Trophoblast cell (in vitro differentiated cells and primary cell): ENCODE data around the gene MYCBP2.

ENCODE experiments used
- DNase-seq, 2 donors: peaks; one replicate each; pipeline ENCODE4 v3.0.0-alpha.2; 2016
- H2AFZ ChIP-seq: 2 replicates; pipeline ENCODE4 v1.6.1; 2013; ENCODE audit warnings: low read length, moderate library complexity, mild to moderate bottlenecking; ENCODE audit not compliant: insufficient read depth, poor library complexity
- H2AK5ac ChIP-seq: 2 replicates; pipeline ENCODE4 v1.6.1; 2013; ENCODE audit warnings: mild to moderate bottlenecking, low read length
- H2BK120ac ChIP-seq: 2 replicates; pipeline ENCODE4 v1.6.1; 2013; ENCODE audit warnings: low read length, mild to moderate bottlenecking, moderate library complexity; ENCODE audit not compliant: insufficient read depth, poor library complexity
- H2BK12ac ChIP-seq: 2 replicates; pipeline ENCODE4 v1.6.1; 2013; ENCODE audit warnings: mild to moderate bottlenecking, low read length, moderate library complexity
- H2BK5ac ChIP-seq: 2 replicates; pipeline ENCODE4 v1.6.1; 2013; ENCODE audit warnings: low read length, low read depth, moderate library complexity, mild to moderate bottlenecking; ENCODE audit not compliant: poor library complexity
- H3K14ac ChIP-seq: 2 replicates; pipeline ENCODE4 v1.6.1; 2013; ENCODE audit warnings: mild to moderate bottlenecking, low read length
- H3K18ac ChIP-seq: 2 replicates; pipeline ENCODE4 v1.6.1; 2013; ENCODE audit warnings: mild to moderate bottlenecking, low read length
- H3K23ac ChIP-seq: 2 replicates; pipeline ENCODE4 v1.6.1; 2013; ENCODE audit warnings: low read length
- H3K27ac ChIP-seq: 2 replicates; pipeline ENCODE4 v1.5.1; 2013; ENCODE audit warnings: low read depth, mild to moderate bottlenecking, inconsistent platforms, low read length, moderate library complexity
- H3K27me3 ChIP-seq: 2 replicates; pipeline ENCODE4 v1.6.1; 2013; ENCODE audit warnings: inconsistent platforms, mild to moderate bottlenecking, low read length, moderate library complexity; ENCODE audit not compliant: insufficient read depth
- H3K36me3 ChIP-seq, 2 experiments: 1 replicate in 1 of 2; 2 replicates in 1 of 2; pipeline ENCODE4 v1.6.1; 2013; ENCODE audit warnings: low read length in 2 of 2, mild to moderate bottlenecking in 2 of 2, moderate library complexity in 1 of 2; ENCODE audit not compliant: insufficient read depth in 2 of 2, control insufficient read depth in 1 of 2
- H3K4ac ChIP-seq: 2 replicates; pipeline ENCODE4 v1.6.1; 2013; ENCODE audit warnings: low read depth, mild to moderate bottlenecking, low read length, moderate library complexity
- H3K4me1 ChIP-seq, 2 experiments: 1 replicate in 1 of 2; 2 replicates in 1 of 2; pipeline ENCODE4 v1.6.1; 2013; ENCODE audit warnings: low read length in 2 of 2, mild to moderate bottlenecking in 2 of 2, moderate library complexity in 1 of 2; ENCODE audit not compliant: insufficient read depth in 2 of 2, control insufficient read depth in 1 of 2
- H3K4me2 ChIP-seq: 2 replicates; pipeline ENCODE4 v1.6.1; 2013; ENCODE audit warnings: inconsistent platforms, mild to moderate bottlenecking, low read length, moderate library complexity
- H3K4me3 ChIP-seq: 2 replicates; pipeline ENCODE4 v1.5.1; 2013; ENCODE audit warnings: mild to moderate bottlenecking, low read depth, low read length, inconsistent platforms
- H3K79me1 ChIP-seq: one replicate; pipeline ENCODE4 v1.6.1; 2013; ENCODE audit warnings: low read length
- H3K79me2 ChIP-seq: 2 replicates; pipeline ENCODE4 v1.6.1; 2013; ENCODE audit warnings: low read length, mild to moderate bottlenecking; ENCODE audit not compliant: control insufficient read depth, insufficient read depth, poor library complexity
- H3K9ac ChIP-seq: 2 replicates; pipeline ENCODE4 v1.6.1; 2013; ENCODE audit warnings: mild to moderate bottlenecking, low read length
- H3K9me3 ChIP-seq: 2 replicates; pipeline ENCODE4 v1.6.1; 2013; ENCODE audit warnings: low read depth, mild to moderate bottlenecking, control low read depth, inconsistent platforms, low read length; ENCODE audit not compliant: insufficient read depth
- H4K12ac ChIP-seq: 2 replicates; pipeline ENCODE4 v1.6.1; 2013; ENCODE audit warnings: low read depth, mild to moderate bottlenecking, low read length, moderate library complexity
- H4K8ac ChIP-seq: 2 replicates; pipeline ENCODE4 v1.6.1; 2013; ENCODE audit warnings: low read depth, mild to moderate bottlenecking, low read length, moderate library complexity
- H4K91ac ChIP-seq: one replicate; pipeline ENCODE4 v1.6.1; 2013; ENCODE audit warnings: low read depth, mild to moderate bottlenecking, low read length, moderate library complexity
- WGBS: extraction: QIAGEN DNeasy Blood & Tissue Kit; methylation state at CpG from one replicate; pipeline ENCODE4 v1.1.7; 2013; ENCODE audit warnings: missing lambda C conversion rate; ENCODE audit not compliant: insufficient read length, insufficient coverage; ENCODE audit errors: extremely low coverage; 5-methylcytosine and 5-hydroxymethylcytosine counted together

MYCBP2 gene

DNA sequence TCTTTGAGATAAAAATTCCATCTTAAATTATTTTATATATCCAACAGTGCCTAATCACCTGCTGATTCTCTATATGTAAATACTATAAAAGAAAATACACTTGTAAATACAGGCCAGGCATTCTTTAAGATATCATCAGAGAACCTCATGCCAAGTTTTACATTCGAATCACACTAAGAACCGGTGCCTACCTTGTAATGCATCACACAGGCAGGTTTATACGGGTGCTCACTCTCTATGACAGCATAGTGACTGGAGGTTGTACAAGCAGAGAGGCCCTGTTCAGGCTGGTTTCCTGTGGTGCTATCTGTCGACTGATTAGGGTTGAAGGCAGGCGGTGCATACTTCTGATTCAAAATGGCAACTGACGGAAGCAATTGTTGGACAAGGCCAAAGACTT, 158.7 kb downstream of the MYCBP2 start:
- WGBS: no CpG with 5 or more reads among the region's 6 CpGs
- no peaks in the 10 kb centered on the region for H3K79me2 ChIP-seq
- no peak overlapping the region for H2BK120ac ChIP-seq

DNA sequence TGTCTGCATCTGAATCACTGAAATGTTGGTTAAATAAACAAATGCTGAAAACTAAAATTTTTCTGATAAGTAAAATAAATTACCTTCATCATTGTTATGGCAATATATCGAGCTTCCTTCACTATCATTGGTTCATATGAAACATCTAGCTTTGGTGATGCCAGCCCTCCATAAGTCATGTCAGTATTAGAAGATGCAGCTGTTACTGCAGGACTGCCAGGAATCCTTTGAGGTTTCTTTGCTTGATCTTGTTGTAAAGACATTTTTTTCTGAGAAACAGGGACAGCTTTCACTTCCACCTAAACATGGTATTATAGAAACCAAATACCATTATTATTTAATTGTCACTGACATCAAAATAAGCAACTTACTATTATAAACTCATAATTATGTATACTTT, 176.2 kb downstream of the MYCBP2 start:
- Histone ChIP-seq H3K9me3 (peaks cover 2% of the 10 kb centered on the region), H3K14ac (no peak overlapping the region), H4K91ac (no peak overlapping the region), H3K4me1 (no peaks in the 10 kb centered on the region), H3K4ac (no peak overlapping the region), H3K79me1 (no peaks in the 10 kb centered on the region), H2BK12ac (no peak overlapping the region), H3K23ac (no peak overlapping the region), H3K27ac (no peak overlapping the region), H4K8ac (no peak overlapping the region), H3K4me2 (no peak overlapping the region), H2AFZ (no peak overlapping the region), H3K9ac (no peak overlapping the region), H2AK5ac (no peak overlapping the region), H2BK5ac (no peak overlapping the region), H4K12ac (no peak overlapping the region), H3K27me3 (no peaks in the 10 kb centered on the region), H3K4me3 (no peak overlapping the region), H3K79me2 (no peaks in the 10 kb centered on the region), H2BK120ac (no peak overlapping the region), H3K18ac (no peak overlapping the region), H3K36me3 (no peaks in the 10 kb centered on the region)
- no CpG with 5 or more reads among the region's 1 CpG for WGBS
- no peak for DNase-seq

More for the DNA sequence above, 158.7 kb downstream of the MYCBP2 start:
- H4K91ac ChIP-seq: no peak overlapping the region
- H2AK5ac ChIP-seq: no peak overlapping the region
- H3K9ac ChIP-seq: no peak overlapping the region
- H3K4ac ChIP-seq: no peak overlapping the region
- no peak overlapping the region for H2AFZ ChIP-seq
- no peak overlapping the region for H3K18ac ChIP-seq
- no peak overlapping the region for H3K14ac ChIP-seq
- H2BK12ac ChIP-seq: no peak overlapping the region
- H3K36me3 ChIP-seq: peaks cover 4 to 7% of the 10 kb centered on the region in 2 experiments
- no peak overlapping the region for H3K23ac ChIP-seq
- H4K8ac ChIP-seq: no peak overlapping the region
- no peaks in the 10 kb centered on the region for H3K27me3 ChIP-seq
- no peak for DNase-seq
- no peaks in the 10 kb centered on the region for H3K4me1 ChIP-seq
- H3K27ac ChIP-seq: no peak overlapping the region
- H3K79me1 ChIP-seq: no peaks in the 10 kb centered on the region
- no peak overlapping the region for H4K12ac ChIP-seq
- no peaks in the 10 kb centered on the region for H3K9me3 ChIP-seq
- H3K4me3 ChIP-seq: no peak overlapping the region
- no peak overlapping the region for H2BK5ac ChIP-seq
- no peak overlapping the region for H3K4me2 ChIP-seq

- no peak overlapping the region for H4K8ac ChIP-seq
- H3K9ac ChIP-seq: no peak overlapping the region
- H3K18ac ChIP-seq: no peak overlapping the region
- no peak overlapping the region for H3K4ac ChIP-seq
- no peaks in the 10 kb centered on the region for H3K4me1 ChIP-seq
- peaks cover 3 to 7% of the 10 kb centered on the region in 2 experiments for H3K36me3 ChIP-seq
- H3K27ac ChIP-seq: no peak overlapping the region
- H4K12ac ChIP-seq: no peak overlapping the region
- H3K27me3 ChIP-seq: no peaks in the 10 kb centered on the region
- no CpG with 5 or more reads among the region's 1 CpG for WGBS
- H3K9me3 ChIP-seq: no peaks in the 10 kb centered on the region
- H2BK120ac ChIP-seq: no peak overlapping the region
- H2AK5ac ChIP-seq: no peak overlapping the region
- H2BK5ac ChIP-seq: no peak overlapping the region
- no peak overlapping the region for H2BK12ac ChIP-seq
- no peak overlapping the region for H3K23ac ChIP-seq
- H3K79me2 ChIP-seq: no peaks in the 10 kb centered on the region
- H3K14ac ChIP-seq: no peak overlapping the region
- no peak overlapping the region for H3K4me3 ChIP-seq
- H3K79me1 ChIP-seq: no peaks in the 10 kb centered on the region
- DNase-seq: peak; percentile 40 to 73
- no peak overlapping the region for H3K4me2 ChIP-seq
- no peak overlapping the region for H2AFZ ChIP-seq
- H4K91ac ChIP-seq: no peak overlapping the region
Measured at GRCh38 chr13:77143431-77143830, 183.5 kb downstream of the MYCBP2 start.

- no peak overlapping the region for H2BK5ac ChIP-seq
- no peak overlapping the region for H3K18ac ChIP-seq
- no peaks in the 10 kb centered on the region for H3K9me3 ChIP-seq
- H3K27ac ChIP-seq: no peak overlapping the region
- H3K9ac ChIP-seq: no peak overlapping the region
- H3K4me2 ChIP-seq: no peak overlapping the region
- no peak overlapping the region for H3K23ac ChIP-seq
- no peak overlapping the region for H4K91ac ChIP-seq
- no peak overlapping the region for H4K8ac ChIP-seq
- no peak for DNase-seq
- no peak overlapping the region for H4K12ac ChIP-seq
- no peak overlapping the region for H2BK12ac ChIP-seq
- H2AK5ac ChIP-seq: no peak overlapping the region
- no peaks in the 10 kb centered on the region for H3K79me2 ChIP-seq
- no peak overlapping the region for H3K14ac ChIP-seq
- no peaks in the 10 kb centered on the region for H3K27me3 ChIP-seq
- H3K79me1 ChIP-seq: no peaks in the 10 kb centered on the region
- no peak overlapping the region for H2BK120ac ChIP-seq
- H3K4ac ChIP-seq: no peak overlapping the region
- H3K4me3 ChIP-seq: no peak overlapping the region
- peaks cover 6 to 7% of the 10 kb centered on the region in 2 experiments for H3K36me3 ChIP-seq
- no peak overlapping the region for H2AFZ ChIP-seq
- H3K4me1 ChIP-seq: peaks cover 0 to 2% of the 10 kb centered on the region in 2 experiments
Measured at GRCh38 chr13:77139306-77139705, 187.6 kb downstream of the MYCBP2 start.
